ENCODE measurements around the gene SRPK2. TPM values are rescaled to one million over a fixed set of nuclear protein-coding genes. Genes with fewer than 3 reads are reported as not detected.

The SRPK2 gene
- total and polyA plus RNA-seq, 2 of the 13 experiments (the other 11 are each of a cell fraction or from before 2014, with no cell fraction given) = 10.1 to 22.3 TPM

DNA sequence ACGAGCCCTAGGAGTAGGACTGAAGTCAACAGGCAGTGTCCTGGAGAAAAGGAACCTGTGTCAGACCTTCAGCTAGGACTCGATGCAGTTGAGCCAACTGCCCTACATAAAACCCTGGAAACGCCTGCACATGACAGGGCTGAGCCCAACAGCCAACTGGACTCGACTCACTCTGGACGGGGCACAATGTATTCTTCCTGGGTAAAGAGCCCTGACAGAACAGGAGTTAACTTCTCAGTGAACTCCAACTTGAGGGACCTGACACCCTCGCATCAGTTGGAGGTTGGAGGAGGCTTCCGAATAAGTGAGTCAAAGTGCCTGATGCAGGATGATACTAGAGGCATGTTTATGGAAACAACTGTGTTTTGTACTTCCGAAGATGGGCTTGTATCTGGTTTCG is 281.3 kb downstream of the SRPK2 start:
- ChIA-PET CTCF (ENCODE audit: low intra/inter-chr PET ratio, low total read pairs) (no interaction called here), POLR2A (no interaction called here)
- no peak overlapping the region for H3K9ac ChIP-seq (ENCODE audit: insufficient read depth, low read depth, low read length)
- no peaks in the 10 kb centered on the region for H4K20me1 ChIP-seq (ENCODE audit: insufficient read depth, low read length)
- TF ChIP-seq KDM5B (CRISPR knock-in tag; IDR thresholded peaks at IDR 0.05; ENCODE audit: borderline replicate concordance) (no peak), POLR2G (IDR thresholded peaks at IDR 0.05; ENCODE audit: low read depth, low read length) (peak; percentile 29; the same call in 1 of the 2 replicates), RBM22 (optimal IDR thresholded peaks at IDR 0.05; ENCODE audit: low read length) (peak; percentile 79), TAF15 (IDR thresholded peaks at IDR 0.05; ENCODE audit: low read depth, low read length, poor library complexity, severe bottlenecking) (no peak)
- H2AFZ ChIP-seq (ENCODE audit: low read length) = no peak overlapping the region
- no peak for FAIRE-seq
- H3K9me3 ChIP-seq (ENCODE audit: low read length) = no peaks in the 10 kb centered on the region
- no peak overlapping the region for H3K4me2 ChIP-seq (ENCODE audit: low read depth, low read length)
- no peak overlapping the region for H3K4me3 ChIP-seq (replicated peaks in 1 of 3; ENCODE audit: insufficient read depth in 1 of 3, low read depth in 2 of 3, low read length in 3 of 3)
- intact Hi-C loops (cut with micrococcal nuclease; ENCODE audit: unreplicated experiment) = no loop called here
- 96% methylated on average over 9 of the region's 9 CpGs for WGBS (ENCODE audit: low lambda C conversion rate)
- DNase-seq (ENCODE audit: low spot score) = no peak
- ATAC-seq = no peak
- H3K27me3 ChIP-seq (ENCODE audit: control insufficient read depth in 1 of 2, insufficient read depth in 2 of 2, low read length in 2 of 2) = no peaks in the 10 kb centered on the region
- in situ Hi-C loops (cut with HindIII; ENCODE audit: extremely low pct_ligation_motif_present, low pct_unique_long_range_greater_than_20kb) = no loop called here
- TSS peak; percentile 22 for BruUV-seq (replicated peaks)
- no peak overlapping the region for H3K27ac ChIP-seq (ENCODE audit: extremely low read length, insufficient read depth, low read length)
- no peaks in the 10 kb centered on the region for H3K4me1 ChIP-seq (ENCODE audit: insufficient read depth, low read length)
- peaks cover 16 to 81% of the 10 kb centered on the region in 2 experiments for H3K36me3 ChIP-seq (replicated peaks in 1 of 2; ENCODE audit: control insufficient read depth in 1 of 2, insufficient read depth in 2 of 2, low read length in 2 of 2)
- H3K79me2 ChIP-seq (ENCODE audit: insufficient read depth, low read length) = no peaks in the 10 kb centered on the region

GRCh38 chr7:105106473-105106872 is 282.2 kb downstream of the SRPK2 start:
- intact Hi-C loops (cut with micrococcal nuclease; ENCODE audit: unreplicated experiment) = no loop called here
- CTCF ChIA-PET (ENCODE audit: low intra/inter-chr PET ratio, low total read pairs) = no interaction called here
- POLR2A ChIA-PET = no interaction called here

More at GRCh38 chr7:105106473-105106872, 282.2 kb downstream of the SRPK2 start:
- Histone ChIP-seq H3K9ac (ENCODE audit: insufficient read depth, low read depth, low read length) (no peak overlapping the region), H3K79me2 (ENCODE audit: insufficient read depth, low read length) (no peaks in the 10 kb centered on the region), H3K9me3 (ENCODE audit: low read length) (no peaks in the 10 kb centered on the region), H3K4me1 (ENCODE audit: insufficient read depth, low read length) (no peaks in the 10 kb centered on the region), H3K4me2 (ENCODE audit: low read depth, low read length) (no peak overlapping the region), H3K36me3 (replicated peaks in 1 of 2; ENCODE audit: control insufficient read depth in 1 of 2, insufficient read depth in 2 of 2, low read length in 2 of 2) (peaks cover 16 to 72% of the 10 kb centered on the region in 2 experiments), H3K4me3 (replicated peaks in 1 of 3; ENCODE audit: insufficient read depth in 1 of 3, low read depth in 2 of 3, low read length in 3 of 3) (no peak overlapping the region), H3K27me3 (ENCODE audit: control insufficient read depth in 1 of 2, insufficient read depth in 2 of 2, low read length in 2 of 2) (no peaks in the 10 kb centered on the region), H2AFZ (ENCODE audit: low read length) (no peak overlapping the region), H3K27ac (ENCODE audit: extremely low read length, insufficient read depth, low read length) (no peak overlapping the region), H4K20me1 (ENCODE audit: insufficient read depth, low read length) (no peaks in the 10 kb centered on the region)
- ATAC-seq (no peak), DNase-seq (ENCODE audit: low spot score) (no peak), FAIRE-seq (no peak)
- 97% methylated on average over 6 of the region's 6 CpGs for WGBS (ENCODE audit: low lambda C conversion rate)
- in situ Hi-C loops (cut with HindIII; ENCODE audit: extremely low pct_ligation_motif_present, low pct_unique_long_range_greater_than_20kb) = no loop called here
- TF ChIP-seq ZNF563 (CRISPR knock-in tag; IDR thresholded peaks at IDR 0.05) (no peak), IKZF1 (IDR thresholded peaks at IDR 0.05) (no peak), AHR (CRISPR knock-in tag; IDR thresholded peaks at IDR 0.05) (no peak), ZNF562 (CRISPR knock-in tag; IDR thresholded peaks at IDR 0.05; ENCODE audit: borderline replicate concordance) (no peak), KLF13 (CRISPR knock-in tag; IDR thresholded peaks at IDR 0.05) (no peak), RAD21 (CRISPR knock-in tag; IDR thresholded peaks at IDR 0.05) (no peak)
- no TSS peak for BruUV-seq (replicated peaks)

Data from HepG2 (cell line).